Measurements from ENCODE around the gene NUP93. TPM values are rescaled to one million over a fixed set of nuclear protein-coding genes. Genes with fewer than 3 reads are reported as not detected.
A peak's percentile ranks its signal among the peaks of the same experiment; 100 is the strongest.

The NUP93 gene
- total RNA-seq, 1 experiment from 2014 or later: 165 TPM

- Mint-ChIP-seq H3K4me1 (peaks cover 13% of the 10 kb centered on the region in 2 experiments), H3K36me3 (ENCODE audit: insufficient read depth in 1 of 3, low read depth in 3 of 3) (no peaks in the 10 kb centered on the region), H3K27ac (peak overlapping the region in 1 of 3 experiments; percentile 70; a peak in 2 of 7 replicates), H3K9me3 (peaks cover 0 to 4% of the 10 kb centered on the region in 2 experiments; a peak in 2 of 5 replicates), H3K27me3 (ENCODE audit: low read depth) (peaks cover 21% of the 10 kb centered on the region), H3K4me3 (no peak overlapping the region)
- H3K23me2 ChIP-seq (ENCODE audit: insufficient read length, low read depth, low read length, poor library complexity, severe bottlenecking): no peaks in the 10 kb centered on the region
- no peak overlapping the region for H4K8ac ChIP-seq (replicated peaks; ENCODE audit: insufficient read length, low read depth, low read length)
- H2BK12ac ChIP-seq (ENCODE audit: insufficient read length, low read depth, low read length): no peak overlapping the region
- H3K9ac ChIP-seq (ENCODE audit: extremely low read depth, insufficient read length, low read length): no peak overlapping the region
- TF ChIP-seq CTCF (conservative IDR thresholded peaks at IDR 0.05): no peak
- no peaks in the 10 kb centered on the region for H3K79me2 ChIP-seq (ENCODE audit: insufficient read depth, low read length)
- H3K4me2 ChIP-seq (ENCODE audit: insufficient read depth, insufficient read length, low read length): no peak overlapping the region
- no peaks in the 10 kb centered on the region for H3K79me1 ChIP-seq (ENCODE audit: insufficient read depth, low read depth, low read length, poor library complexity, severe bottlenecking)
- no peak overlapping the region for H3K27ac ChIP-seq (ENCODE audit: insufficient read length, low read depth, low read length)
- H4K5ac ChIP-seq (ENCODE audit: insufficient read length, low read depth, low read length): no peak overlapping the region
- H4K20me1 ChIP-seq (ENCODE audit: control insufficient read depth, insufficient read depth, insufficient read length): no peaks in the 10 kb centered on the region
- H2BK120ac ChIP-seq (ENCODE audit: low read depth, low read length, poor library complexity, severe bottlenecking): no peak overlapping the region
- no peak overlapping the region for H3K23ac ChIP-seq (ENCODE audit: insufficient read length, low read depth, low read length)
- H3T11ph ChIP-seq (ENCODE audit: low read length): no peak overlapping the region
- H3K14ac ChIP-seq (ENCODE audit: insufficient read depth, low read length): no peak overlapping the region
- no peak overlapping the region for H2BK15ac ChIP-seq (ENCODE audit: low read depth, low read length)
- no peak for DNase-seq
- H3K4me1 ChIP-seq (ENCODE audit: insufficient read depth, low read length): no peaks in the 10 kb centered on the region
- no peak overlapping the region for H3K18ac ChIP-seq (ENCODE audit: insufficient read length, low read depth, low read length)
- no peak overlapping the region for H2AFZ ChIP-seq (ENCODE audit: low read length)
- H3K9me3 ChIP-seq (ENCODE audit: control insufficient read depth, low read depth, low read length): no peaks in the 10 kb centered on the region
- no peak overlapping the region for H3K56ac ChIP-seq (ENCODE audit: insufficient read length, low read depth, low read length)
- H3K27me3 ChIP-seq (ENCODE audit: insufficient read depth, low read length): no peaks in the 10 kb centered on the region; the same call in 1 of the 2 replicates
- H2BK20ac ChIP-seq (ENCODE audit: low read depth, low read length, poor library complexity, severe bottlenecking): no peak overlapping the region
- H2AK5ac ChIP-seq (ENCODE audit: insufficient read length, low read length): no peak overlapping the region
- no peak overlapping the region for H3K4ac ChIP-seq (ENCODE audit: low read depth, low read length)
- no CpG with 5 or more reads among the region's 4 CpGs for WGBS (ENCODE audit: extremely low coverage, insufficient read length, low lambda C conversion rate)
- no peak overlapping the region for H4K91ac ChIP-seq (ENCODE audit: insufficient read length, low read depth, low read length)
- H2BK5ac ChIP-seq (ENCODE audit: insufficient read length, low read length): no peak overlapping the region
These were observed 20.4 kb upstream of the NUP93 start for GRCh38 chr16:56709443-56710040.

Data from H9 (cell line).